Stimulated activated naive CD8-positive, alpha-beta T cell treated with anti-CD3 and anti-CD28 coated beads, Interleukin-15, Interleukin-2, amounts not matched to agents 100 ng/mL and 50 ng/mL, for 24 hours (primary cell): ENCODE data around the gene ACVRL1.

ENCODE experiments used
- H3K27ac Mint-ChIP-seq: one replicate; pipeline ENCODE4 v1.8.0; 2021; ENCODE audit warnings: mild to moderate bottlenecking, mixed read lengths
- H3K27me3 Mint-ChIP-seq: one replicate; pipeline ENCODE4 v1.8.0; 2021; ENCODE audit warnings: mixed read lengths
- H3K36me3 Mint-ChIP-seq: one replicate; pipeline ENCODE4 v1.8.0; 2021; ENCODE audit warnings: low read depth, mixed read lengths
- H3K4me1 Mint-ChIP-seq: one replicate; pipeline ENCODE4 v1.8.0; 2021; ENCODE audit warnings: low read depth, mixed read lengths
- H3K4me3 Mint-ChIP-seq: one replicate; pipeline ENCODE4 v1.8.0; 2021; ENCODE audit warnings: mild to moderate bottlenecking, mixed read lengths
- H3K9me3 Mint-ChIP-seq: one replicate; pipeline ENCODE4 v1.8.0; 2021; ENCODE audit warnings: mixed read lengths

ACVRL1 gene

DNA sequence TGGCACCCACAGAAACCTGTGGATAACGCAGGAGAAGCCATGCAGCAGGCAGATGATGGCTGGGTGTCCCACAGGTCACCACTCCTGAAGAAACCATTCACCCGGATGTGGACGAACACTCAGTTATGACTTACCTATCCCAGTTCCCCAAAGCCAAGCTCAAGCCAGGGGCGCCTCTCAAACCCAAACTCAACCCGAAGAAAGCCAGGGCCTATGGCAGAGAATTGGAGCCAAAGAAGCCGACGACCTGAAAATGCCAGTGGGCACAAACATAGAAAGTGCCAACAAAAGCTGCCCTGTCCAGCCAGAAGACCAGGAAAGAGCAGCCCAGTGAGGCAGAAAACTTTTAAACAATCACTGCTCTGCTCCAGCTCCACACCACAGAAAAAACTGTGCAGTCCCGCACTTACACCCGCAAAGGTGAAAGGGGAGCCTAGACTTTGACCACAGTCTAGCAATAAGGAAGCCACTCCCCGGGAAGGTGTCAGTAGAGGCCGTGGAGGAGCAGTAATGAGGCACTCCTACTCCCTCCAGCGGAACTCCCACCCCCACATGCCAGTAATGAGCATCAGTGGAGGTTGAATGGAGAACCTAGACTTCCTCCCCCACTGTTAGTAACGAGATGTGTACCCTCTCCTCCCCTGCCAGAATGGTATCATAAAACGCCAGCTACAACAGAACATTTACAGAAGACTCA, 6.0 kb upstream of the ACVRL1 start:
- no peak overlapping the region for H3K4me3 Mint-ChIP-seq

DNA sequence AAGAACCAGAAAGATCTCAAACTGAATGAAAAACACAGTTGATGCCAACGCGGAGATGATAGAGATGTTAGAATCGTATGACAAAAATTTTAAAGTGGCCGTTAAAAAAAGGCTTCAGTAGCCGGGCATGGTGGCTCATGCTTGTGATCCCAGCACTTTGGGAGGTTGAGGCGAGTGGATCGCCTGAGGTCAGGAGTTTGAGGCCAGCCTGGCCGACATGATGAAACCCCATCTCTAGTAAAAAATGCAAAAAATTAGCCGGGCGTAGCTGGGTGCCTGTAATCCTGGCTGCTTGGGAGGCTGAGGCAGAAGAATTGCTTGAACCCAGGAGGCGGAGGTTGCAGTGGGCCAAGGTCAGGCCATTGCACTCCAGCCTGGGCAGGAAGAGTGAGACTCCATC, 5.4 kb upstream of the ACVRL1 start:
- no peaks in the 10 kb centered on the region for H3K36me3 Mint-ChIP-seq
- no peaks in the 10 kb centered on the region for H3K4me1 Mint-ChIP-seq
- H3K4me3 Mint-ChIP-seq, result no peak overlapping the region
- no peaks in the 10 kb centered on the region for H3K9me3 Mint-ChIP-seq
- H3K27me3 Mint-ChIP-seq, result peaks cover 12% of the 10 kb centered on the region
- no peak overlapping the region for H3K27ac Mint-ChIP-seq

More for the DNA sequence above, 6.0 kb upstream of the ACVRL1 start:
- Mint-ChIP-seq H3K9me3 (no peaks in the 10 kb centered on the region), H3K27ac (no peak overlapping the region), H3K36me3 (no peaks in the 10 kb centered on the region), H3K4me1 (no peaks in the 10 kb centered on the region), H3K27me3 (peaks cover 12% of the 10 kb centered on the region)

DNA sequence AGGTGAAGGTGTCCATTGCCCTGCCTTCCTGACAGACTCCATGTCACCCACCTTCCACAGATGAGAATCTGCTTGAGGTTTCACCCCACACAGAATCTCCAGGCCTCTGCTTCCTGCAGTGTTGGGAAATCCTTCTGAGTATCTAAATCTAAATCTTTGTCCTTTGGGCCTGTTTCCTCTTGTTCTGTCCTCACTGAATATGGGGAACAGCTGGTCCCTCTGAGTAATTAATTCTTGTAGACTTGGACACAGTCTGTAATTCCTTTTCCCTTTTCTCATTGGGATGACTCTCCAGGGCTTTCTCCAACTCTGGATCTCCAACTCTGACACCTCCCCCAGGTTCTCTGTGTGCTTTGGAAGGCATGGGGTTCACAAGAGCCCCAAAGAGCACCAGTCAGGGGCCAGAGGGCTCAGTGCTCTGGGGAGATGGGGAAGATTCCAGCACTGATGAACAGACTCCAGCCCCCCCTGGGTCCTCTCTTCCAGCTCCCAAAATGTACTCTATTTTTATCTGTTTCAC, 2.3 kb upstream of the ACVRL1 start:
- Mint-ChIP-seq H3K4me1 (peaks cover 4% of the 10 kb centered on the region), H3K27ac (no peak overlapping the region)

DNA sequence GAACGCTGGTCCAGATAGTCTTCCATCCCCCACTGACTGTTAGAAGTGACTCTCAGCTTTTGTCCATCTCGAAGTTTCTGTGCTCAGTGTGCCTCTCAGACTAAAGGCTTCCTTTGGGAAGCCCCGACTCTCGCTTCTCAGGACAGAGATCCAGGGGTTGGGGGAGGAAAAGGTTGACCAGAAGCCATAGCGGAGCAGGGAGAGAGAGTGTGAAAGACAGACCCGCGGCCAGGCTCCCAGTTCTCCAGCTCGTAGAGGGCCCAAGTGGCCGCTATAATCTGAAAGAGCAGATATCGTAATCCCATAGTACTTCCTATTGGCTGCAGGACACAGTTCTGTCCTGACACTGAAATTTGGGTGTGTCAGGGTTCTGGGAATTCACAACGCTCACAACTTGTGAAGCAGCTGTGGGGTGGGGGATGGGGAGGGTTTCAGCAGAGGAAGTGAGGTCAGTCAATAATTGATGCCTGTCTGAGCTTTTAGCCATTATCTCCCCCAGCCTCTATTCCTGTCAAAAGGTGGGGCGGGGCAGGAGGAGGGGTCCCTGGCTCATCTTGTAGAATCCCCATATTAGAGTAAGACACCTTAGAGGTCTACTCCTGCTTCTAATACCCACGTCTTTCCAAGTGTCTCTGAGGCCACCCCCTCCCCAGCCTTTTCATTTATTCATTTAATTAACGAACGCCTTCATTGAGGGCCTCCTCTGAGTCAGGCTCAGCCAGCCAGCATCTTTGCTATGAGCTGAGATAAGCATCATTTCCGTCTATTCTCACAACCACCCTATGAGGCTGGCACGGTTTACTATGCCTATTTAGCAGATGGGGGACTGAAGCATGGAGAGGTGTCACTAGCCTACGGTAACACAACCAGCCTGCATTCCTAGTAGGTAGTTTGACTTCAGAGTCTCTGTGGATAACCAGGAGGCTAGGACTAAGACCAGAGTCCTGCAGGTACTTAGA, 1.6 kb upstream of the ACVRL1 start:
- H3K4me1 Mint-ChIP-seq, result peaks cover 4% of the 10 kb centered on the region
- H3K36me3 Mint-ChIP-seq, result no peaks in the 10 kb centered on the region
- H3K27me3 Mint-ChIP-seq, result peaks cover 34% of the 10 kb centered on the region
- no peaks in the 10 kb centered on the region for H3K9me3 Mint-ChIP-seq
- no peak overlapping the region for H3K27ac Mint-ChIP-seq
- H3K4me3 Mint-ChIP-seq, result no peak overlapping the region

More for the DNA sequence above, 2.3 kb upstream of the ACVRL1 start:
- no peaks in the 10 kb centered on the region for H3K36me3 Mint-ChIP-seq
- peaks cover 34% of the 10 kb centered on the region for H3K27me3 Mint-ChIP-seq
- H3K4me3 Mint-ChIP-seq, result no peak overlapping the region
- no peaks in the 10 kb centered on the region for H3K9me3 Mint-ChIP-seq

DNA sequence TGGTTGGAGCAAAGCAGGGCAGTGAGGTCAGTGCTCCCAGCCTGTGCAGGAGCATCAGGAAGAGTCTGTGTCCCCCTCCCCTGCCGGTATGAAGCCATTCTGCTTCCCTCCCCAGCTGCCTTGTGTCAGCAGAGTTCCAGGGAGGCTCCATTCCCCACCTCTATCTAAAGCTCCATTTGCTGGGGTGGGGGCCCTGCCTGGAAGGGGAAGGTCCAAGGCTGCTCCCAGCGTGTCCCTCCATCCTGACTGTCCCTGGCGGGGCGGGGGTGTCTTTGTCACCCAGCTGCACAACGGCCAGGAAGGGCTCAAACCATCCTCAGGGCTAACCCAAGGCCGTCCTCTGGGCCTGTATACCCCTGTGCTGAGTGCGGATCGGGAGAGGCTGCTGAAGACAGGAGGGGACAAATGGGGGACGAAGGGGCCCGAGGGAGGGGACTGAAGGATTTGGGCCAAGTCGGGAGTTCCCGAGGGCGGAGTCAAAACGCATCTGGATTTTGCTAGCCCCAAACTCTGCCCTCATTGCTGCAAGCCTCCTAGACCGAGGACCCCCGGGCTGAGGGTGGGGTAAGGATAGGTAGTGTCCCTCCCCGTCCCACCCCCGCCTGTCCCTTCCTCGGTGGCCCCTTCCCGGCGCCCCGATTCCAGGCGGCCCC, 748 bp upstream of the ACVRL1 start:
- Mint-ChIP-seq H3K4me3 (no peak overlapping the region), H3K27ac (no peak overlapping the region), H3K4me1 (peaks cover 4% of the 10 kb centered on the region), H3K36me3 (no peaks in the 10 kb centered on the region), H3K9me3 (no peaks in the 10 kb centered on the region), H3K27me3 (peaks cover 40% of the 10 kb centered on the region)

- H3K4me1 Mint-ChIP-seq, result peaks cover 4% of the 10 kb centered on the region
- peaks cover 42% of the 10 kb centered on the region for H3K27me3 Mint-ChIP-seq
- H3K9me3 Mint-ChIP-seq, result no peaks in the 10 kb centered on the region
- no peaks in the 10 kb centered on the region for H3K36me3 Mint-ChIP-seq
- no peak overlapping the region for H3K4me3 Mint-ChIP-seq
- no peak overlapping the region for H3K27ac Mint-ChIP-seq
These were observed 637 bp downstream of the ACVRL1 start for GRCh38 chr12:51907856-51908425.

DNA sequence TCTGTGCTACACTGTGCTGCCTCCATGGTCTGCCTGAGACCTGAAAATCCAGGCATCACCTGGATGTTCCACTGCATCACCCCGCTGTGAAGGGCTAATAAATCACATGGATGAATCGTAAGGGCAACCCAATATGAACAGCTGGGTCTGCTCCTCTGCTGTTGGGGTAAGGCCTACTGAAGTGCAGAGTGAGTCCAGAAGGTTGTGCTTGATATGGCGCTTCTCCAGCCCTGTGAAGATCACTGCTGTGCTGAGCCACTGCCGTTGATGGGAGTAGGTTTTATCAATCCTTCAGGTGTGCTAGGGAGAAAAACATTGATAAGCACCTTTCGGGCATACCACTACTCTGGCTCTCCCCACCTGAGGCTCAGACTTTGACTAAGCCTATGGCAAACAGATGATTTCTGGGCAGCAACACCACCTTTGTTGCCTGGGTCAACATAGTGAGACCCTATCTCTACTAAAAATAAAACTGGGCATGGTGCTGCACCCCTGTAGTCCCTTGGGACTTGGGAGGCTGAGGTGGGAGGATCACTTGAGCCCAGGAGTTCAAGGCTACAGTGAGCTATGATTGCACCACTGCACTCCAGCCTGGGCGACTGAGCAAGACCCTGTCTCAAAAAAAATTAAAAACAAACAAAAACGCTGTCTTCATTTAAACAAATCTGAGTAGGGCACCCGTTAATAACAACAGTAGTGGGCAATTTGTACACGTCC, 1.7 kb downstream of the ACVRL1 start:
- peaks cover 42% of the 10 kb centered on the region for H3K27me3 Mint-ChIP-seq
- H3K36me3 Mint-ChIP-seq, result no peaks in the 10 kb centered on the region
- no peak overlapping the region for H3K4me3 Mint-ChIP-seq
- no peak overlapping the region for H3K27ac Mint-ChIP-seq
- H3K9me3 Mint-ChIP-seq, result no peaks in the 10 kb centered on the region
- H3K4me1 Mint-ChIP-seq, result peaks cover 4% of the 10 kb centered on the region

DNA sequence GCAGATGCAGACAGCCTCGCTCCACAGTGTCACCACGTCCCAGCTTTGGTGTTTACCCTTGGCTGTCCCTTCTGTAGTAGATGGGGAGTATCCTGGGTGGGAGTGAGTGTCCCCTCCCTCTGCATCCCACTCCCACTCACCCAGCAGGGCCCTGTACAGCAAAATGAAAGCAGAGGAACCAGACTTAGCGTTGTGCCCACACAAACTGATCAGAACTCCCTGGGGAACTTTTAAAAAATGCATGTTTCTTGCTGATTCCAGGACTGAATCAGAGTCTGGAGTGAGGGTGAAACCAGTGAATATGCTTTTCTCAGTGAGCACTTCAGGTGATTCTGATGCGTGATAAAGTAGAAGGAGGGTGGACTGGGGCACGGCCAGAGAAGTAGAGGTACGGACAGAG, 2.9 kb downstream of the ACVRL1 start:
- H3K27me3 Mint-ChIP-seq, result peaks cover 40% of the 10 kb centered on the region
- no peak overlapping the region for H3K27ac Mint-ChIP-seq
- H3K4me3 Mint-ChIP-seq, result no peak overlapping the region
- no peaks in the 10 kb centered on the region for H3K9me3 Mint-ChIP-seq
- peaks cover 4% of the 10 kb centered on the region for H3K4me1 Mint-ChIP-seq
- no peaks in the 10 kb centered on the region for H3K36me3 Mint-ChIP-seq

DNA sequence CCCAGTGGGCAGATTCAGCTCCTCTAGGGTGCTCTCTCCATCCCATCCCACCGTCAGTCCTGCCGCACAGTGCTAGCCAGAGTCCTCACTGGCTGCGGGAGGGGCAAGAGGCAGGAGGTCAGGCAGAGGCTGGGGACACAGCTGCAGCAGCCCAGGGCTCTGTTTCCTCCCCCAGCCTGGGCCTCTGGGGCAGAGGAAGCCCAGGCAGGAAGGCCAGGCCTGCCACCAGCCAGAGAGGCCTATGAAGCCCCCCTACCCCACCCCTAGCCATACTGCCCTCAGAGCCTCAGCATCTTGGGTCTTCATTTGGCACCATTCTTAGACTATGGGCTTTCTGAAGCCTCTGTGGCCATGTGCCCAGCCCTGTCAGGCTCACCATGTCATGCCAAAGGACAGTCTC, 3.4 kb downstream of the ACVRL1 start:
- H3K4me1 Mint-ChIP-seq, result peaks cover 4% of the 10 kb centered on the region
- H3K9me3 Mint-ChIP-seq, result no peaks in the 10 kb centered on the region
- H3K27me3 Mint-ChIP-seq, result peaks cover 35% of the 10 kb centered on the region
- H3K4me3 Mint-ChIP-seq, result no peak overlapping the region
- H3K36me3 Mint-ChIP-seq, result no peaks in the 10 kb centered on the region
- H3K27ac Mint-ChIP-seq, result no peak overlapping the region

- no peak overlapping the region for H3K27ac Mint-ChIP-seq
- H3K36me3 Mint-ChIP-seq, result no peaks in the 10 kb centered on the region
- peaks cover 4% of the 10 kb centered on the region for H3K4me1 Mint-ChIP-seq
- no peak overlapping the region for H3K4me3 Mint-ChIP-seq
- no peaks in the 10 kb centered on the region for H3K9me3 Mint-ChIP-seq
- peaks cover 29% of the 10 kb centered on the region for H3K27me3 Mint-ChIP-seq
These were observed 4.0 kb downstream of the ACVRL1 start for GRCh38 chr12:51911307-51911706.

GRCh38 chr12:51911788-51912711, 4.7 kb downstream of the ACVRL1 start:
- Mint-ChIP-seq H3K4me1 (peaks cover 4% of the 10 kb centered on the region), H3K36me3 (no peaks in the 10 kb centered on the region), H3K27ac (no peak overlapping the region), H3K4me3 (no peak overlapping the region), H3K9me3 (no peaks in the 10 kb centered on the region), H3K27me3 (peaks cover 29% of the 10 kb centered on the region)

DNA sequence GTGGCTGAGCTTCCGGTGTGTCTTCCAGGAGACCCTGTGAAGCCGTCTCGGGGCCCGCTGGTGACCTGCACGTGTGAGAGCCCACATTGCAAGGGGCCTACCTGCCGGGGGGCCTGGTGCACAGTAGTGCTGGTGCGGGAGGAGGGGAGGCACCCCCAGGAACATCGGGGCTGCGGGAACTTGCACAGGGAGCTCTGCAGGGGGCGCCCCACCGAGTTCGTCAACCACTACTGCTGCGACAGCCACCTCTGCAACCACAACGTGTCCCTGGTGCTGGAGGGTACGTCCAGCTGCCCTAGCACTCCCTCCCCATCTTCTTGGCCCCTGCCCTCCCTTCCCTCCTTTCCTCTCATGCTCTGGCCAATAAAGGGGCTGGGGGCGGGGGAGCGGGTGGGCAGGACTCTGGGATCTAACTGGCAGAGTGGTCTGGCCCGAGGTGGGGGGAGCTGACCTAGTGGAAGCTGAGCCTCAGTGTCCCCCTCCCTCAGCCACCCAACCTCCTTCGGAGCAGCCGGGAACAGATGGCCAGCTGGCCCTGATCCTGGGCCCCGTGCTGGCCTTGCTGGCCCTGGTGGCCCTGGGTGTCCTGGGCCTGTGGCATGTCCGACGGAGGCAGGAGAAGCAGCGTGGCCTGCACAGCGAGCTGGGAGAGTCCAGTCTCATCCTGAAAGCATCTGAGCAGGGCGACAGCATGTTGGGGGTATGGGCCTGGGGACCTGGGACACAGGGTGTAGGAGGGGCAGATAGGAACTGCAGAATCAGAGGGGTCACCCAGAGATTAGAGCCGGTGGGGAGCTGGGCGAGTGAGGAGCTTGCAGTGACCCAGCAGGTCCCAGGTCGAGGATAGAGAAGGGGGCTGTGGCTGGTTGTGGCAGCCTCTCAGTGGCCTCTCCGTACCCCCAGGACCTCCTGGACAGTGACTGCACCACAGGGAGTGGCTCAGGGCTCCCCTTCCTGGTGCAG, 6.0 kb downstream of the ACVRL1 start:
- H3K4me1 Mint-ChIP-seq, result no peaks in the 10 kb centered on the region
- H3K27ac Mint-ChIP-seq, result no peak overlapping the region
- H3K27me3 Mint-ChIP-seq, result peaks cover 21% of the 10 kb centered on the region
- no peaks in the 10 kb centered on the region for H3K36me3 Mint-ChIP-seq
- H3K9me3 Mint-ChIP-seq, result no peaks in the 10 kb centered on the region
- H3K4me3 Mint-ChIP-seq, result no peak overlapping the region
